ACHN (cell line): ENCODE measurements around the gene KLHL12.
"Not testable (repeated sequence)": the region's sequence is repeated elsewhere in the genome, so short reads cannot be mapped to it uniquely, and the experiment has no call there.

Experiments used
- DNase-seq: peaks from one replicate; pipeline ENCODE4 v3.0.0-alpha.2; 2015
- in situ Hi-C: cut with HindIII; loops from 2 replicates; pipeline ENCODE4 v1.10.0; 2017; ENCODE audit warnings: low sequenced_read_pairs, low pct_ligation_motif_present, low pct_unique_long_range_greater_than_20kb

KLHL12 gene

DNA sequence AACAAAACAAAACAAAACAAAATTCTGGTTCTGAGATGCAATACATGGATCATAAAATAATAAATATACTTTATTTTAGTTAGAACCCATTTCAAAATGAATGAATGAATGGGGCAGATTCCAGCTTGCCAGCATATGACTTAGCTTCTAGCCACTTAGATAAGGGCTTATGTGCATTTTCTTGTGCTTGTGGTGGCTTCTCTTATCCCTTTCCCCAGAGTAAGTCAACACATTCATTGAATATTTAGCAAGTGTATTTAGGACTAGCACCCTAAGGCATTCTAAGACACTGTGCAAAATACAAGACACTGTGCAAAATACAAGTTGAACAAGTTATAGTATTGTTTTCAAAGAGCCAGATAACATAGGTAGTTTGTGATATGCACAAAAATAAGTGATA, 26.4 kb upstream of the KLHL12 start:
- DNase-seq = no peak
- in situ Hi-C loops = no loop called here

DNA sequence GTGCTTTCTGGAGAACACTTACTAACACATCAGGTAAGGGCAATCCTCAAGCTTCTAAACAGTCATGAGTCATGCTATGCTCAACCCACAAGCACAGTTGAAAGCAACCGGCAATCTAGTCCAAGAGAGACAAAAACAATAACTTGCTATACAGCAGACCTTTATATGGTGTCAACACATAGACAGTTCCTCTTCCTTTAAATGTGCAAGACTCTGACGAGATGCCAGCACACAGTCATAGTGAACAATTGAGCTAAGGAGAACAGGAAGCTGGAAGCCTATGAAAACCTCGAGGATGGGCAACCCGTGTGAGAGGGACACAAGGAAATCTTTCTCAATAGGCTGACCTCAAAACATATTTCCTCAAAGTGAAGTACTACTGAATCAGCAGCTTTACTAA, 25.8 kb upstream of the KLHL12 start:
- DNase-seq = no peak
- in situ Hi-C loops = no loop called here

DNA sequence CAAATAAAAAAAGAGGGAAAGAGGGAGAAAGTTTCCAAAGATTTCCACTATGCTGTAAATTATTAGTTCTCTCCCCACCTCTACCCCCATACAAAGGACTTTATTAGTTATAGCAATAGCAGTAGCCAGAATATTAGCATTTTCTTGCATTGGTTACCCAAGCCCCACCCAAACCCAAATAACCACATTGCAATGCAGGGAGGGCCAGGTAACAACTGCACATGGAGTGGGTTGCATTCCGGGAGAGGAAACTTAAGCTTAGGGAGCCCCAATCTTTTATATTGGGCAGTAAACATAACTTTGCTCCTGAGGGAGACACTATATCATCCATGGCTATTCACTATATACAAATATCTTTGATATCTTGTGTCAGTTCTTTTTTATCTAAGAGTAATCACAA, 25.1 kb upstream of the KLHL12 start:
- DNase-seq = no peak
- in situ Hi-C loops = no loop called here

DNA sequence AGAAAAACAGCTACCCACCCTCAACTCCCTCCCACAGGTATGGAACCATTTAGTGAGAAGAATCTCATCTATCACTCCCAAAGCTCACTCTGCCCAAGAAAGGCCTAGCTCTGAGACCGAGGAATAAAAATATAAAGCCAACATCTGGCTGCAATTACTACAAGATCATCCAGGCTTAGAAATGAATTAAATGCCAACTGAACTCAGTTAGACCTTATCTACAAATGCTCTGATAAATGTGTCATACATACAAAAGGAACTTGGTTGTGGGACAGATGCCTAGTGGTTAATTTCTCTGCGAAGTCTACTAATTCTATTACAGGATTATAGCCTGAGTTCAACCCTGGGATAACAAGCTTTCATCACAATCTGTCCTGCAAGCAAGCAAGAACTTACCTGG, 24.4 kb upstream of the KLHL12 start:
- DNase-seq = no peak
- in situ Hi-C loops = no loop called here

DNA sequence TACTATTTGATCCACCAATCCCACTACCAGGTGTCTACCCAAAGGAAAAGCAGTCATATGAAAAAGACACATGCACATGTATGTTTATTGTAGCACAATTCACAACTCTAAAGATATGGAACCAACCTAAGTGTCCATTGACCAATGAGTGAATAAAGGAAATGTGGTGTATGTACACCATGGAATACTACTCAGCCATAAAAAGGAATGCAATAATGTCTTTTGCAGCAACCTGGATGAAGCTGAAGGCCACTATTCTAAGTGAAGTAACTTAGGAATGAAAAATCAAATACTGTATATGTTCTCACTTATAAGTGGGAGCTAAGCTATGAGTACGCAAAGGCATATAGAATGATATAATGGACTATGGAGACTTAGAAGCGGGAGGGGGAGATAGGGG, 18.4 kb upstream of the KLHL12 start:
- no peak for DNase-seq
- in situ Hi-C loops = no loop called here

DNA sequence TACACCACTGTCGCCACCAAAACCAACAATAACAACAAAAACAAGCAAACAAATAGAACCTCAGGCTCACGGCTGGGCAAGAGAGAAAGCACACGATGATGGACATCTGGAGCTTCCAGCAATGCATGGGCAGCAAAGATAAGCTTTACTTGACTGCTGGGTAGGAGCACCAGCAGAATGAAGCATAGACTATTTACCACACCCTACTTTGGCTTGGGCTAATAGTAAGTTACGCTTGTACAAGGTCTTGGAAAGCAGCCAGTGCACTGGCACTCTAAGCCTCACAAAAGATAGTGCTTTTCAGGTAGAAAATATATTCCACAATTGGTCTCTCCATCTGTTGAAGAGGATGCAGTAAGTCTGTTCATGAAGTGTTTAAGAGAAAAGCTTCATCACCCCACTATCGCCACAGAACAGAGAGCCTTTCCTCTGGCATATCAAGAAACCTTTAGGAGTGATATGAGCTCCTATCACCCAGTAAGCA, 17.4 kb upstream of the KLHL12 start:
- in situ Hi-C loops = no loop called here
- no peak for DNase-seq

DNA sequence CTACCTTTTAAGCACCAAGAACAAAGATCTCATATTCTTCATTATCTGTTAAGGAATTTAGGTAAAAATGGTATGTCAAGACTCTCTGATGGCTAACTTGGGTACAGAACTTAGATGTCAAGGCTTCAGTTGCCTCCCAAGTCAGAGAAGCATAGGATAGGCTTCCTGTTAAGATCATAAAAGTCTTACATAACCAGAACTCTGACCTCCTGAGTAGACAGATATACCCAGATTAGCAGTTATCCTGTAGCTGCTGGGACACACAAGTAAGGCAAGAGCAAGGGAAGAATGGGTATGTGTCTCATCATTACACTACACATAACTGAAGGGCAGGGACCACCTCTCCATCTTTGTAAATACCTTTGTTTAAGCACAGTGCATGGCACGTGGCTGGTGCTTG, 15.4 kb upstream of the KLHL12 start:
- no peak for DNase-seq
- in situ Hi-C loops = no loop called here

DNA sequence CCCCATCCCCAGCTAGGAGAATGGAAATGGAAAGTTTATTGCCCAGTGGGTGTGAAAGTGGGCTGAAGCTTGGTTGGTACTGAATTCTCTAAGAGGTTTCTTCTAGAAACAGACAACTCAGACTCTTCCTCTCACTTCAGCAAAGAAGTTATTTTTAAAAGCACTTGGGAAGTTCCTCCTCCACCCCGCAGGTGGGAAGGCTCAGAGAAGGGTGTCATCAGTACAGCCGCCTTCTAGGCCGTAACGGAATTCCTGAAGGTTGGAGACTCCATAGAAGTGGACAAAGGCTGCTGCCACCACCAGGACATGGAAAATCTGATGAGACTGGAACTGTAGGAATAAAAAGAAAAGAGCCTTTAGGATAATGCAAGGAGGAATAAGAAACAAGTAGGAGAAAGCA, 14.3 kb upstream of the KLHL12 start:
- in situ Hi-C loops = no loop called here

DNA sequence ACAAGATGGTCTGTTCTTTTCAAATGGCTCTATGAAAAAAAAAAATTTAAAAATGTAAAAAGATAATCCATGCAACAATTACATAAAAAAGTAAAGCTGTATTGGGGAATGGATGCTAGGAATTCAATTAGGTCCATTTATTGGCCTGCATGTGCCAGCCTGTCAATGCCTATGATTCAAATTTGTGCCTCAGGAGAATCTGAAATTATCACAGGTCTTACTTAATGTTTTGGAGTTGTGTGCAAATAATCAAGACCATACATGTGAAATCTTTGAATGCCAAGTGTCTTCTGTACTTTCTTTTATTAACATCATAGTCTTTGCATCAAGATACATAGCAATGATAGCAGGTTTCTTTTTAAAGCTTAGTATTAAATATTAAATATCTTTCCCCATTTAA, 13.5 kb upstream of the KLHL12 start:
- DNase-seq = no peak
- in situ Hi-C loops = no loop called here

More for the DNA sequence above, 14.3 kb upstream of the KLHL12 start:
- DNase-seq = no peak

DNA sequence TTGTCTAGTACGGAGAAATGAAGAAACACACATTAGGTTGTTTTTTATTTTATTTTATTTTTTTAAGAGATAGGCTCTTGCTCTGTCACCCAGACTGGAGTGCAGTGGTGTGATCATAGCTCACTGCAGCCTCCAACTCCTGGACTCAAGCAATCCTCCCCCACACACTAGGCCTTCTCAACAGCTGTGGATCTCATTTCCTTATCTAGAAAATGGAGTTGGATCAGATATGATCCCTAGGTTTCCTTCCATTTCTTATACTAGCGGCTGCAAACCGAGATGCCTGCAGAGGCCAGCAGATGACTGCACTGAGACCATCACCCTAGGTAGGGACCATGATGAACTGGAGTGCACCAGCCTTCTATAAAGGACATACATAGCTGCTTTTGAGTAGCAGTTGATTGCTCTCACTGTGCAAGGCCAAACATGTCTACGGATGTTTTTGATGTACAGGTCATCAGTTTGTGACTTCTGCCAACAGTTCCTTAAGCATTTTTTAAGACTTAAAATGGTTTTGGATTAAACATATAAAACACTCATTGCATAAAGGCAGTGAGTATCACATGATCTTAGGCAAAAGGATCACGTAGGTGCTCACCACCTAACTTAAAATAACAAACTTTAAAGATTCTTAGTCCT, 11.4 kb upstream of the KLHL12 start:
- in situ Hi-C loops = no loop called here
- DNase-seq = no peak

DNA sequence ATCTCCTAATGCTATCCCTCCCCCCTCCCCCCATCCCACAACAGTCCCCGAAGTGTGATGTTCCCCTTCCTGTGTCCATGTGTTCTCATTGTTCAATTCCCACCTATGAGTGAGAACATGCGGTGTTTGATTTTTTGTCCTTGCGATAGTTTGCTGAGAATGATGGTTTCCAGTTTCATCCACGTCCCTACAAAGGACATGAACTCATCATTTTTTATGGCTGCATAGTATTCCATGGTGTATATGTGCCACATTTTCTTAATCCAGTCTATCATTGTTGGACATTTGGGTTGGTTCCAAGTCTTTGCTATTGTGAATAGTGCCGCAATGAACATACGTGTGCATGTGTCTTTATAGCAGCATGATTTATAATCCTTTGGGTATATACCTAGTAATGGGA, 9.4 kb upstream of the KLHL12 start:
- in situ Hi-C loops = not testable (repeated sequence)

DNA sequence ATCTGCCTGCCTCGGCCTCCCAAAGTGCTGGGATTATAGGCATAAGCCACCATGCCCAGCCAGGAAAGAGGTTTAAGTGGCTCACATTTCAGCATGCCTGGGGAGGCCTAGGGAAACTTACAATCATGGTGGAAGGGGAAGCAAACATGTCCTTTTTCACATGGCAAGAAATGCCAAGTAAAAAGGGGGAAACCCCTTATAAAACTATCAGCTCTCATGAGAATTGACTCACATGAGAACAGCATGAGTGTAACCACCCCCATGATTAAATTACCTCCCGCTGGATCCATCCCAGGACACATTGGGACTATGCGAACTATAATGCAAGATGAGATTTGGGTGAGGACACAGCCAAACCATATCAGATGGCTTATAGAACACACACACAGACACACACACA, 8.8 kb upstream of the KLHL12 start:
- in situ Hi-C loops = no loop called here
- no peak for DNase-seq

More for the DNA sequence above, 9.4 kb upstream of the KLHL12 start:
- DNase-seq = not testable (repeated sequence)

DNA sequence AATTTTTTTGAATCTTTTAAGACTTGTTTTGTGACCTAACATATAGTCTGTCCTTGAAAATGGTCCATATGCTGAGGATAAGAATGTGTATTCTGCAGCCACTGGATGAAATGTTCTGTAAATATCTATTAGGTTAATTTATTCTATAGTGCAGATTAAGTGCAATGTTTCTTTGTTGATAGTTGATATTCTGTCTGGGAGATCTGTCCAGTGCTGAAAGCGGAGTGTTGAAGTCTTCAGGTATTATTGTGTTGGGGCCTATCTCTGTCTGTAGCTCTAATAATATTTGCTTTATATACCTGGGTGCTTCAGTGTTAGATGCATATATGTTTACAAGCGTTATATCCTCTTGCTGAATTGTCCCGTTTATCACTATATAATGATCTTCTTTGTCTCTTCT, 7.7 kb upstream of the KLHL12 start:
- no peak for DNase-seq
- in situ Hi-C loops = no loop called here

DNA sequence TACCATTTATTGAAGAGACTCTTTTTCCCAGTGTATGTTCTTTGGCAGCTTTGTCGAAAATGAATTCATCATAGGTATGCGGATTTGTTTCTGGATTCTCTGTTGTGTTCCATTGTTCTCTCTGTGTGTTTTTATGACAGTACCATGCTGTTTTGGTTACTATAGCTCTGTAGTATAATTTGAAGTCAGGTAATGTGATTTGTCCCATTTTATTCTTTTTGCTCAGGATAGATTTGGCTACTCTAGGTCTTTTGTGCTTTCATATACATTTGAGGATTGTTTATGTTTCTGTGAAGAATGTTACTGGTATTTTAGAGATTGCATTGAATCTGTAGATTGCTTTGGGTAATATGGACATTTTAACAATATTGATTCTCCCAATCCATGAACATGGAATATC, 5.4 kb upstream of the KLHL12 start:
- in situ Hi-C loops = no loop called here
- no peak for DNase-seq

DNA sequence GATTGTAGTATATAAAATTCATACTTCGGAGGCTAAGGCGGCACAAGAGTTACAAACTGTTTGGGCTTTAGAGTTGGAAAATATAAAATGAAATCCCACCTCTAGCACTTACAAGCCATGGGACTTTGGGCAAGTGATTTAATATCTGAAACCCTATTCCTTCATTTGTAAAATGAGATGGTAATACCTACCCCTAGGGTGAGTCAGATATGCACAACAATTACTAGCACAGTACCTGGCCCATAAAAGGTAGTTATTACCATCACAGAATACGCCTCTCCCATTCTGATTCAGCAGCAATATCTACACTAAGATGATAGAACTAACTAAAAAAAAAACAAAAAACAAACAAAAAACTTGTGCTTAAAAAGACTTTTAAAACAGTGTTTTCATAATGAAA, 3.5 kb downstream of the KLHL12 start:
- DNase-seq = no peak
- in situ Hi-C loops = no loop called here

DNA sequence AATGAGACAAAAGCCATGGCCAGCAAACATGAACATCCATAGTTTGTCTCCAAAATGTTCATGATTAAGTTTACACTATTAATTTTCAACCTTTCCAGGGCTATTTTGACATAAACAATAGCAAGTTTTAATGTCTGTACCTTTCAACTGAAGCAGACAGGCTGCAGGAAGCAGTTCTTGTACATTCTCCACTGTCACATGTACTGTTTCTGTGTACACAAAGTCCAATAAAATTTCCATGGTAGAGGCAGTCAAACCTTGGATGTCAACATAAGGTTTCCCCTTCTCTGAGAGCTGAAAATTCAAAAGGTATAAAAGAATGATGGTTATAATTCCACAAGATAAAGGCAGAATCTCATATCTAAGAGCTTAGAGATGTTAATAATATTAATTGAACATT, 7.4 kb downstream of the KLHL12 start:
- DNase-seq = no peak
- in situ Hi-C loops = no loop called here

DNA sequence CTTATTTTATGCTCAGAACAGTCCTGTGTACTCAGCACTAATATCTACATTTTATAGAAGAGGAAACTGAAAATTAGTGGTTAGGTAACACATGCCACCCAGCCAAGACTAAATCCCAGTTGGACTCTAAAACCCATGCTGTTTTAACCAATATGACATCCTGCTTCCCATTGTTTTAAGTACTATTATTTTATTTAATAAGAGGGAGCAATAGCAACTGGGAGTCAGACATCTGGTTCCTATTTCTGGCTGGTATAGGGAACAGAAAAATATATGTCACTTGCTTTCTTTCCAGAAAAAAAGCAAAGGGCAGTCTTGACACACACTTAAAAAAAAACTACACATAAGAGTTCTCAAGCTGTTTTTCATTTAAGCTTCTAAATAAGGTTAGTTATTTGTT, 11.9 kb downstream of the KLHL12 start:
- in situ Hi-C loops = no loop called here
- DNase-seq = no peak

DNA sequence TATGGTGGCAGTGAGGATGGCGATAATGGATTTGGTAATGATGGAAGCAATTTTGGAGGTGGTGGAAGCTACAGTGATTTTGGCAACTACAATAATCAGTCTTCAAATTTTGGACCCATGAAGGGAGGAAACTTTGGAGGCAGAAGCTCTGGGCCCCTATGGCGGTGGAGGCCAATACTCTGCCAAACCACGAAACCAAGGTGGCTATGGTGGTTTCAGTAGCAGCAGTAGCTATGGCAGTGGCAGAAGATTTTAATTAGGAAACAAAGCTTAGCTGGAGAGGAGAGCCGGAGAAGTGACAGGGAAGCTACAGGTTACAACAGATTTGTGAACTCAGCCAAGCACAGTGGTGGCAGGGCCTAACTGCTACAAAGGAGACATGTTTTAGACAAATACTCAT, 14.6 kb downstream of the KLHL12 start:
- in situ Hi-C loops, DNase-seq: not testable (repeated sequence)

DNA sequence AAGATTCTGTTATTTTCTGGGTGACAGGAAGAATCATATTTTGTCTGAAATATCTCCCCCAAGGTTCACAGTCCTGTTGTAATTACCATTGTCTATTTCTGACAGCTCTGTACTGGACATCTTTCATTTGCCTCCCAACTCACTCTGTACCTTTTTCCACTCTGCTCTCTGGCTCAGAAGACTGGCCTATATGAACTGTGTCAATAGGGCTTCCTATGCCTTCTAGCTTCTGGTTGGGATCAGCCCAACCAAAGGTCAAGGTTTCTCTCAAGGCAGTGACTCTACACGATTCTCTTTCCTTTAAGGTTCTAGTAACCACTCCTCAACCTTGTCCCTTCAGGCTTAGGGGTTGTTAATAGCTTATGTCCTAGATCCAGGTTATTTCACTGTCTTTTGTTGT, 17.5 kb downstream of the KLHL12 start:
- in situ Hi-C loops = no loop called here
- no peak for DNase-seq

DNA sequence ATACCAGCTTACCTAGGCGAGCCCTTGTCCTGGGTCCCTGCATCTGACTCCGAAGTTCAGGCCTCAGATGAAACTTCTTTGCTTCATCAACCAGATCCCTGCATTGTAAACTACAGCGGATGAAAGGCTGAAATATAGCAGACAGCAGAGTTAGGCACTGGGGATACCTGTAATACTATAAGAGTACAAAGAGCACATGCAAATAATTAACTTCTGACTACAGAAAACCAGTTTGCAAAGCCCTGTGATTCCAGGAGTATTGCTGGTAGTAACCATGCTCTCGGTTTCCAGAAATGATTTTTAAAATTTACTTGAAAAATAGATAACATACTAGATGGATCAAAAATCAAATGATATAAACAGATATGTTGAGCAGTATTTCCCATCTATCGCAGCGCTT, 18.0 kb downstream of the KLHL12 start:
- in situ Hi-C loops = no loop called here
- DNase-seq = no peak

DNA sequence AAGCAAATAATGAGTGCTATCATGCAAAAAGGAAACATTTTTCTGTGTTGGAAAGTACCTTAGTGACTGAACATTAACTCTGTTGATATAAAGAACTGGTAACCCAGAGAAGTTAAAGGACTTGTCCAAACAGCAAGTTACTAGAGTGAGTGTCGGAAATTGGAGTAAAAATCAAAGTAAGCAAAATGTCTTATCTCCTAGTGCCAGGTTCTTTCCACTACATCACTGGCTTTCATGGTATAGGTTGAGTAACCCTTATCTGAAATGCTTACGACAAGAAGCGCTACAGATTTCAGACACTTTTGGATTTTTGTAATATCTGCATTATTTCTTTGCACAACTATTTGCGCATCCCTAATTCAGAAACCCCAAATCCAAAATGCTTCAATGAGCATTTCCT, 21.7 kb downstream of the KLHL12 start:
- in situ Hi-C loops = no loop called here

More for the DNA sequence above, 21.7 kb downstream of the KLHL12 start:
- no peak for DNase-seq
